Measurements from ENCODE around the gene CLEC16A.

GRCh38 chr16:11025120-11025531, 80.8 kb downstream of the CLEC16A start:
- TF ChIP-seq CTCF (IDR thresholded peaks at IDR 0.05), result no peak
- no peak for TF ChIP-seq POLR2A (IDR thresholded peaks at IDR 0.05)
- TF ChIP-seq POLR2AphosphoS5 (IDR thresholded peaks at IDR 0.05), result no peak

Measured in breast epithelium (tissue), 3 donors.